ENCODE data around the gene GRIK2.

GRCh38 chr6:101851911-101852310 lies 458.4 kb downstream of the GRIK2 start:
- TF ChIP-seq, protein P1, sequence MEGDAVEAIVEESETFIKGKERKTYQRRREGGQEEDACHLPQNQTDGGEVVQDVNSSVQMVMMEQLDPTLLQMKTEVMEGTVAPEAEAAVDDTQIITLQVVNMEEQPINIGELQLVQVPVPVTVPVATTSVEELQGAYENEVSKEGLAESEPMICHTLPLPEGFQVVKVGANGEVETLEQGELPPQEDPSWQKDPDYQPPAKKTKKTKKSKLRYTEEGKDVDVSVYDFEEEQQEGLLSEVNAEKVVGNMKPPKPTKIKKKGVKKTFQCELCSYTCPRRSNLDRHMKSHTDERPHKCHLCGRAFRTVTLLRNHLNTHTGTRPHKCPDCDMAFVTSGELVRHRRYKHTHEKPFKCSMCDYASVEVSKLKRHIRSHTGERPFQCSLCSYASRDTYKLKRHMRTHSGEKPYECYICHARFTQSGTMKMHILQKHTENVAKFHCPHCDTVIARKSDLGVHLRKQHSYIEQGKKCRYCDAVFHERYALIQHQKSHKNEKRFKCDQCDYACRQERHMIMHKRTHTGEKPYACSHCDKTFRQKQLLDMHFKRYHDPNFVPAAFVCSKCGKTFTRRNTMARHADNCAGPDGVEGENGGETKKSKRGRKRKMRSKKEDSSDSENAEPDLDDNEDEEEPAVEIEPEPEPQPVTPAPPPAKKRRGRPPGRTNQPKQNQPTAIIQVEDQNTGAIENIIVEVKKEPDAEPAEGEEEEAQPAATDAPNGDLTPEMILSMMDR (IDR thresholded peaks at IDR 0.05): no peak
- TF ChIP-seq POLR2A (IDR thresholded peaks at IDR 0.05; ENCODE audit: low read depth) (no peak), POLR2AphosphoS5 (IDR thresholded peaks at IDR 0.05) (no peak), EP300 (IDR thresholded peaks at IDR 0.05) (no peak)

Data from esophagus muscularis mucosa (tissue), 4 donors.